ENCODE data around the gene SPC25.
"Not testable (repeated sequence)": the region's sequence is repeated elsewhere in the genome, so short reads cannot be mapped to it uniquely, and the experiment has no call there.

The SPC25 gene, protein sequence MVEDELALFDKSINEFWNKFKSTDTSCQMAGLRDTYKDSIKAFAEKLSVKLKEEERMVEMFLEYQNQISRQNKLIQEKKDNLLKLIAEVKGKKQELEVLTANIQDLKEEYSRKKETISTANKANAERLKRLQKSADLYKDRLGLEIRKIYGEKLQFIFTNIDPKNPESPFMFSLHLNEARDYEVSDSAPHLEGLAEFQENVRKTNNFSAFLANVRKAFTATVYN

GRCh38 chr2:168890006-168890782 is at the start of gene SPC25:
TSS of gene SPC25 (minus strand) at chr2:168890430. CDS start at chr2:168889519, 911 bp downstream.
- DNase-seq, result peak; percentile 91

DNA sequence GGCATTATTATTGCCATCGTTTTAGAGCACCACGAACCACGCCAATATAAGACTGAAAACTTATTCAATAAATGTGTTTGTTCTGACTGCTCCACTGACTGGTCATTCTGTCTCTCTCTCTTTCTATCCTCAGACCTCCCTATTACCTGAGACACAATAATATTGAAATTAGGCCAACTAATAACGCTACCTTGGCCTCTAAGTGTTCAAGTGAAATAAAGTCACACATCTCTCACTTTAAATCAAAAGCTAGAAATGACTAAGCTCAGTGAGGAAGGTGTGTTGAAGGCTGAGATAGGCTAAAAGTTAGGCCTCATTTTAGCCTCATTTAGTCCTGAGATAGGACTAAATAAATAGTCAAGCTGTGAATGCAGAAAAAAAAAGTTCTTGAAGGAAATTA is 49.7 kb upstream of the SPC25 start:
- DNase-seq, result no peak

GRCh38 chr2:168939061-168939460 is 48.8 kb upstream of the SPC25 start:
- DNase-seq, result no peak

DNA sequence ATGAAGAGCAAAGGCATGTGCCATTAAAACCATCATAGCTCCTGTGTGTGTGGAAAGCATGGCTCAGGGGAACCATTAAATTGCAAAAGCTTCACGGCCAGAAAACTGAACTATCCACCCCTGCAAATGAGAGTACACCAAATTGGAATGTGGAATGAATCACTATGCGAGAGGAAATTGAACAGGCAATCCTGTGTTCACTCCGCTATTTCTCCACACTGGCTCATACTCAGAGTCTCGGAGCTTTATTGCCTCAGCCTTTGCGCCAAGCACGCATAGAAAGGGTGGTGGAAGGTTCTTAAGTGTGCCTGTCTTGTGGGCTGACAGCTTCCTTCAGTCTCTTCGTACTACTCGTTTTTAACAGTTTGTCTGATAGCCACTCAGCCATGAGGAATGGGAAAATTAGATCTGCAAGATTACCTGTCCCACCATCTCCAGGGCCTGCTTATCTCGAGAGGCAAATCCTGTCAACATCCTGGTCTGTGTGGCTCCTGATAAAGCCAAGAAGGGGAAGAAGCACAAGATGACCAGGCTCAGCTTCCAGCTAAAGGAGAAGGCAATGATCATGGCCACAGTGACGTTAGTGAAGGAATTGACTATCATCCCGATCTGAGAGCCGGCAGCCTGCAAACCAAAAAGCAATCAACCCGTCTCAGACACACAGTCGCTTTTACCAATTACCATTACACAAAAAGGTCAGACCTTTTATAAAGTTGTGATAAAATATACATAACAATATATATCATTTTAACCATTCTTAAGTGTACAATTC is 45.8 kb upstream of the SPC25 start:
- DNase-seq, result peak; percentile 83

DNA sequence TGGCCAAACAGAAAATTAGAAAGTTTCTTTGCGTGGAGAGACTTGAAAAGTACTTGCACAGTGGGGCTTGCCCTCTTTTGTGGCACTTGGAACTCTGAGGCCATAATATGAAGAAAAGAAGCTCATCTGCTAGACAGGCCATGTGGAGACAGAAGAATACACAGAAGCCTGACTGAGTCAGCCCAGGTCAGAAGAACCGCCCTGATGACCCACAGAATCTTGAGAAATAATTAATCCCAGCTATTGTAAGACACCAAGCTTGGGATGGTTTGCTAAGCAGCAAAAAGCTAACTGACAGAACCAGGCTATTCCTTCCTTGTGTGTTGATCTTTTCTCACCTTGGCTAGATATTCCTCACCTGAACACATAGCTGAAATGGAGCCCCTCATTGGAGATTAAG is 44.6 kb upstream of the SPC25 start:
- DNase-seq, result no peak

GRCh38 chr2:168932174-168932573 is 41.9 kb upstream of the SPC25 start:
- not testable (repeated sequence) for DNase-seq

GRCh38 chr2:168930242-168930641 is 40.0 kb upstream of the SPC25 start:
- no peak for DNase-seq

DNA sequence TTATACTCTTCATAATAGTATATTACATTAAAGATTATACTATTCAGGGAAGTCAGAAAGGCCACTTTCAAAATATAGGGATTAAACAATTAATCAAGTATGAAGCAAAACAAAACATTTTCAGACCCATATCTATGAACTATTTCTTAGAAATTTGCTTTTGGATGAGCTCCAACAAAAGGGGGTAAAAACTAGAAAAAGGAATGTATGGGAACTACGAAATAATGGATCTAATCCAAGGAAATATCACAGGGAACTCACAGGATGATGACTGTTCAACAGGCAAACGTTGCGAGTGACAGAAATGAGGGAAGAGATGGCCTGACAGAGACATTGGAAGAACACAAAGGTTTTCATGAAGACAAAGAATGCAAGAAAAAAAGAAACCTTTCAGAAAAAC is 38.8 kb upstream of the SPC25 start:
- no peak for DNase-seq

GRCh38 chr2:168928113-168928831 is 38.0 kb upstream of the SPC25 start:
- DNase-seq, result no peak

DNA sequence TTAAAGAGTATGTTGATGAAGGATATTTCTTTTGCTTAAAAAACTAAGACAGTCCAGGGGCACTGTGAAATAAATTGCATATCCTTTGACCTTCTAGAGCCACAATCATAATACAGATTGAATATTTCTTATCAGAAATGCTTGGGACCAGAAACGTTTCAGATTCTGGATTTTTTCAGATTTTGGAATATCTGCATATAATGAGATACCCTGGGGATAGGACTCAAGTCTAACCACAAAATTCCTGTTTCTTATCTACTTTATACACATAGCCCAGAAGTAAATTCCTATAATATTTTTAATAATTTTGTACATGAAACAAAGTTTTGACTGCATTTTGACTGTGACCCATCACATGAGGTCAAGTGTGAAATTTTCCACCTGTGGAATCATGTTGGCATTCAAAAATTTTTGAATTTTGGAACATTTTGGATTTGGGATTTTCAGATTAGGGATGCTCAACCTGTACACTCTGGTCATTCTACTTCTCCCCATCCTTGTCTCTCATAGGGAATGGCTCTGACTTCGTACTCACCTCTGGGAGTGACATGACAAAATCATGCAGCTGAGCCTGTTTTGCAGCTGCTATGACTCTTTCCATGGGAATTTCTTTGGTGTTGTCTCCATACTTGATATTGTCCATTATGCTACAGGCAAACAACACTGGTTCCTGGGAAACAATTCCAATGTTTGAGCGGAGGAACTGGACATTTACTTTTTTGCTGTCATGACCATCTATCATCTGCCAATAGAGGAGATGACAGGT is 36.6 kb upstream of the SPC25 start:
- no peak for DNase-seq

- DNase-seq, result peak; percentile 42
Measured at GRCh38 chr2:168920504-168921157, 30.4 kb upstream of the SPC25 start.

- no peak for DNase-seq
Measured at GRCh38 chr2:168916331-168916675, 26.1 kb upstream of the SPC25 start.

DNA sequence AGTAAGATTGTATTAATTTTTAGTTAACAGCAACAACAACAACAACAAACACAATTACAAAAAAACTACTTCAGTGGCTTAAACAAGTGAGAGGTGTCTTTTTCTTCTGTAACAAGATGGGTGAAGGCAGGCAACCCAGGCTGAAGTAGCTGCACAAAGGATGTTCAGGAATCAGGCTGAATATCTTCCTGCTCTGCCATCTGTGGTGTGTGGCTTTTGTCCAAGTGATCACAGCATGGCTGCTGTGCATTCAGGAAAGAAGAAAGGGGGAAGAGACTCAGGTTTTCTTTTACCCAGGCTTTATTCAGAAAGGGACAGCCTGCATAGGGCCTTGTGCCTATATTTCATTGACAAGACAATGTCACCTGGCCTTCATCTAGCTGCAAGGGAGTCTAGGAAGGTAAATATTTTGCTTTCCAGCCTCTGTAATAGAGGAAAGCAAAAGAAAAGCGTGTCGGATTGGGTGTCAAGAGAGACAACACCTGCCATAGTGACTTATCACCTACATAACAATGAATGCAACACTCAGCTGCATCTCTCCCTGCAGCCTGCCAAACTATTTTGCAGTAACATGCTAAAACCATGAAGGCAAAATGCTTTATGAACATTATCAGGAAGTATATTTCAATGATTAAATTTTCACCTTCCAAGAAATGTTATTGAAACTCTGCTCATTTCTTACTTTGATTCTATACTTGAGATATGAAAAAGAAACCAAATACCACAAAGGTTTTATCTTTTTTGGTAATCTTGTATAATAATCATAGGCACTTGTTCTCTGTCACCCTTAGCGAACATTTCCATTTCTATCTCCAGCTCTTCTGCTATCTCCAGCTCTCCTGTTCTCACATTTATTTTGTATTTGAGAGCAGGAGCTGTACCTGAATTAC is 25.5 kb upstream of the SPC25 start:
- DNase-seq, result no peak

DNA sequence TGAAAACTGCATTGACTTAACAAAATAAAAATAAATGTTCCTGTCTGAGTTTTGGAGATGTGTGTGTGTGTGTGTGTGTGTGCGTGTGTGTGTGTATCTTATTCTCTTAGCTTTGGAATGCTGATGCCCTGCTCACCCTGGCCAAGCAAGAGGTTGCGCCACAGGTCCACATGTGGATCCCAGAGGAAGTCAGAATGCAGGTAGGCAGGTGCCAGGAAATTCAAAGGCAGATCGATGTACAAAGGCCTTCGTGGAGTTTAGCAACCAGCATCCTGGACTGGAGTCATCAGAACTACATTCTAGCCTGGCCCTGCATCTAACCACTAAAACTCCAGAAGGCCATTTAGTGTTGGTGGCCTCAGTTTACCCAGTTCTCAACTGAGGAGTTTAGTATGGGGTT is 23.3 kb upstream of the SPC25 start:
- no peak for DNase-seq

DNA sequence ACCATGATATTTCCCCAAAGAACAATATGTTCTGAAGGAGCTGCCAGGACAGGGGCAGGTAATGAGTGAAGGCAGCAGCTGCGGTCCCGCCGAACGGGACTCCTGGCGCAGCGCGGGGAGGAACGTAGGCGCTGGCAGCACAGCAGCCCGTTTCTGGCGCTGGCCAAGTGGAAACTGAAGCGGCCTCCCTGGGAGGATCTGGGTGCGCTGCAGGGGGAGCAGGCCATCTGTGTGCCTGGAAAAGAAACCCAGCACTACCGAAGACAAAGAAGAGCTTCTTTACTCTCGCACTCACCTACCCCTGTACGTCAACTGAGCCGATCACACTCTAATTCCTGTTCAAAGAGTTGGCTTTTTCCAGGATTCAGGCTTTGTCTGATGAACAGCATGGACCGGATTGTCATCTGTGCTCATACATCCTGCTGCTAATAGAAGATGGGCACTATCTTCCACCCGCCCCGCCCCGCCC is 22.7 kb upstream of the SPC25 start:
- no peak for DNase-seq

GRCh38 chr2:168912466-168912865 is 22.2 kb upstream of the SPC25 start:
- no peak for DNase-seq

DNA sequence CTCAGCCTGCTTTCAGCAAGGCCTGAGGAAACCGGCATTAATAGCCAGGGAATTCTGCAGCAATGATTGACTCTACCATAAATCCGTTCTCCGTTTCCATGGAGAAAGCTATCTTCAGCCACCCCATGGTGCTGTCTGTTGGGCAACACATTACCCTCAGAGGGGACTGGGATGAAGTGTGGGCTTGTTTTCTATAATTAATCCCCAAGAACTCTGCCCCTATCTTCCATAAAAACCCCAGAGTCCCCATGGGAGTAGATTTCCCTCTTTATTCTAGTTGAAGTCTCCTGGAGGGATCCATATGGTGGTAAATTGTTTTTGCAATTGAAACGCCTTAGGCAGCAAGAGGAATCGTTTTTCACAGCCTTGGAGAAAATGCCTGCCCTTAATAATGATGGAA is 20.1 kb upstream of the SPC25 start:
- no peak for DNase-seq

DNA sequence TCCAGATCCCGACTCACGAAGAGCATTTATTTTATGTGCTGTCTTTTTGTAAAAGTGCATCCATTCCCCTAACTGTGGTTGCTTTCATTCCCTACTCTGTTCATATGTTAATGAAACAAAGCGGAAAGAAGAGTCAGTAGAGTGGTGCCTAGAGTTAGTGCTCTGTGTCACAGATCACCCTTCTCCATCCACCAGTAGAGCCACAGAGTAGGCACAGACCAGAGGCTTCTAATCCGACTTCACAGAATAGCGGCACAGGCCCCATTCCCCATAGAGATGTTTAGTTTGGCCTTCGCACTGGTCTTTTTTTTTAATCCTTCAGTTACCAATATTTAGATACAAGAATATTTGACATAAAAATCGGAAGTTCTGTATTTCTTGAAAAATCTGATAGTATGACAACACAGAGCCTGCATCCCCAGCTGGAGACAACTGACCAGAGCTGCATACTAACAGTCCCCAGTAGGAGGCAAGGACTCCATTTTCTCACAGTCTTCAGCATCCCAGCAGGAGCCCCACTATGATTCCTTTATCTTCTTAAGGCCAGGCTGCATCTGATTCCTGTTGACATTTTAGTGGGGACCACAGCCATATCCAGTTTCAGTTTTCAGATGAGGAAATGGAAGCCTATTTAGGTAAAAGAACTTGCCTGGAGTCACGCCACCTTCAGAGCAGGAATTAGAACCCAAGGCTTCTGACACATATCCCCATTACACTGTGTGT is 17.9 kb upstream of the SPC25 start:
- DNase-seq, result no peak

GRCh38 chr2:168904358-168904757 is 14.1 kb upstream of the SPC25 start:
- DNase-seq, result no peak

GRCh38 chr2:168903888-168904287 is 13.7 kb upstream of the SPC25 start:
- no peak for DNase-seq

All from inflammatory macrophage treated with lipopolysaccharide for 4 hours (primary cell).